H9 (cell line): ENCODE results near the gene PROKR1. TPM values are rescaled to one million over a fixed set of nuclear protein-coding genes. Genes with fewer than 3 reads are reported as not detected.

ENCODE experiments used
- DNase-seq: peaks from one replicate; pipeline ENCODE4 v3.0.0-alpha.2; 2017
- H2AFZ ChIP-seq: one replicate; pipeline ENCODE4 v1.6.1; 2013; ENCODE audit warnings: mild to moderate bottlenecking, low read length, control low read depth, moderate library complexity
- H2AK5ac ChIP-seq: 2 replicates; pipeline ENCODE4 v1.6.1; 2013; ENCODE audit warnings: low read length, control low read depth, mixed read lengths; ENCODE audit not compliant: insufficient read length
- H2BK120ac ChIP-seq: one replicate; pipeline ENCODE4 v1.6.1; 2013; ENCODE audit warnings: low read depth, mild to moderate bottlenecking, low read length, control low read depth, inconsistent platforms; ENCODE audit not compliant: poor library complexity, severe bottlenecking
- H2BK12ac ChIP-seq: 2 replicates; pipeline ENCODE4 v1.6.1; 2013; ENCODE audit warnings: low read length, control low read depth, mixed read lengths, low read depth; ENCODE audit not compliant: insufficient read length
- H2BK15ac ChIP-seq: 2 replicates; pipeline ENCODE4 v1.6.1; 2013; ENCODE audit warnings: low read depth, low read length, control low read depth
- H2BK20ac ChIP-seq: one replicate; pipeline ENCODE4 v1.6.1; 2013; ENCODE audit warnings: low read depth, mild to moderate bottlenecking, low read length, control low read depth, inconsistent platforms; ENCODE audit not compliant: poor library complexity, severe bottlenecking
- H2BK5ac ChIP-seq: 2 replicates; pipeline ENCODE4 v1.6.1; 2013; ENCODE audit warnings: low read length, control low read depth, mixed read lengths; ENCODE audit not compliant: insufficient read length
- H3K14ac ChIP-seq: 2 replicates; pipeline ENCODE4 v1.6.1; 2013; ENCODE audit warnings: low read length, control low read depth; ENCODE audit not compliant: insufficient read depth
- H3K18ac ChIP-seq: 2 replicates; pipeline ENCODE4 v1.6.1; 2013; ENCODE audit warnings: low read depth, mild to moderate bottlenecking, mixed read lengths, low read length, control low read depth; ENCODE audit not compliant: insufficient read length
- H3K23ac ChIP-seq: 2 replicates; pipeline ENCODE4 v1.6.1; 2013; ENCODE audit warnings: low read length, control low read depth, mixed read lengths, low read depth; ENCODE audit not compliant: insufficient read length
- H3K23me2 ChIP-seq: 2 replicates; pipeline ENCODE4 v1.6.1; 2013; ENCODE audit warnings: low read depth, mild to moderate bottlenecking, mixed read lengths, low read length, control low read depth; ENCODE audit not compliant: insufficient read length, poor library complexity, severe bottlenecking
- H3K27ac ChIP-seq: 2 replicates; pipeline ENCODE4 v1.5.1; 2013; ENCODE audit warnings: low read length, control low read depth, mixed read lengths, low read depth; ENCODE audit not compliant: insufficient read length
- H3K27me3 ChIP-seq: 2 replicates; pipeline ENCODE4 v1.6.1; 2013; ENCODE audit warnings: low read length, control low read depth, inconsistent platforms; ENCODE audit not compliant: insufficient read depth
- H3K4ac ChIP-seq: 2 replicates; pipeline ENCODE4 v1.6.1; 2013; ENCODE audit warnings: low read depth, mild to moderate bottlenecking, control low read depth, inconsistent platforms, low read length, moderate library complexity
- H3K4me1 ChIP-seq: 2 replicates; pipeline ENCODE4 v1.6.1; 2013; ENCODE audit warnings: low read length, control low read depth, inconsistent platforms; ENCODE audit not compliant: insufficient read depth
- H3K4me2 ChIP-seq: 2 replicates; pipeline ENCODE4 v1.6.1; 2013; ENCODE audit warnings: low read length, control low read depth, mixed read lengths; ENCODE audit not compliant: insufficient read length, insufficient read depth
- H3K56ac ChIP-seq: 2 replicates; pipeline ENCODE4 v1.6.1; 2013; ENCODE audit warnings: low read depth, mild to moderate bottlenecking, mixed read lengths, low read length, control low read depth; ENCODE audit not compliant: insufficient read length
- H3K79me1 ChIP-seq: 2 replicates; pipeline ENCODE4 v1.6.1; 2013; ENCODE audit warnings: low read depth, mild to moderate bottlenecking, moderate library complexity, low read length, control low read depth, inconsistent platforms; ENCODE audit not compliant: insufficient read depth, poor library complexity, severe bottlenecking
- H3K79me2 ChIP-seq: 2 replicates; pipeline ENCODE4 v1.6.1; 2013; ENCODE audit warnings: low read length, control low read depth, inconsistent platforms; ENCODE audit not compliant: insufficient read depth
- H3K9ac ChIP-seq: 2 replicates; pipeline ENCODE4 v1.6.1; 2013; ENCODE audit warnings: low read length, control low read depth, mixed read lengths; ENCODE audit not compliant: insufficient read length; ENCODE audit errors: extremely low read depth
- H3K9me3 ChIP-seq: one replicate; pipeline ENCODE4 v1.6.1; 2013; ENCODE audit warnings: low read depth, low read length, inconsistent platforms; ENCODE audit not compliant: control insufficient read depth
- H3T11ph ChIP-seq: one replicate; pipeline ENCODE4 v1.6.1; 2013; ENCODE audit warnings: mild to moderate bottlenecking, low read length, control low read depth, inconsistent platforms
- H4K20me1 ChIP-seq: one replicate; pipeline ENCODE4 v1.6.1; 2013; ENCODE audit not compliant: control insufficient read depth, insufficient read length, insufficient read depth
- H4K5ac ChIP-seq: 2 replicates; pipeline ENCODE4 v1.6.1; 2013; ENCODE audit warnings: low read depth, mild to moderate bottlenecking, mixed read lengths, low read length, control low read depth; ENCODE audit not compliant: insufficient read length
- H4K8ac ChIP-seq: replicated peaks from 2 replicates; pipeline ENCODE4 v1.6.1; 2013; ENCODE audit warnings: low read length, control low read depth, mixed read lengths, low read depth; ENCODE audit not compliant: insufficient read length
- H4K91ac ChIP-seq: 2 replicates; pipeline ENCODE4 v1.6.1; 2013; ENCODE audit warnings: low read depth, mild to moderate bottlenecking, moderate library complexity, mixed read lengths, low read length, control low read depth; ENCODE audit not compliant: insufficient read length
- H3K27ac Mint-ChIP-seq, 3 experiments: 2 replicates in 2 of 3; 3 replicates in 1 of 3; pipeline ENCODE4 v1.8.0; 2020 to 2021; ENCODE audit warnings: mixed read lengths in 3 of 3, mild to moderate bottlenecking in 1 of 3, moderate library complexity in 1 of 3
- H3K27me3 Mint-ChIP-seq: 2 replicates; pipeline ENCODE4 v1.8.0; 2021; ENCODE audit warnings: low read depth, mild to moderate bottlenecking, moderate library complexity, mixed read lengths
- H3K36me3 Mint-ChIP-seq, 3 experiments: 2 replicates in 2 of 3; 3 replicates in 1 of 3; pipeline ENCODE4 v1.8.0; 2020 to 2021; ENCODE audit warnings: low read depth in 3 of 3, mixed read lengths in 3 of 3; ENCODE audit not compliant: insufficient read depth in 1 of 3
- H3K4me1 Mint-ChIP-seq, 2 experiments: 2 replicates each; pipeline ENCODE4 v1.8.0; 2020; ENCODE audit warnings: mixed read lengths in 2 of 2
- H3K4me3 Mint-ChIP-seq, 2 experiments: 2 replicates in 1 of 2; 3 replicates in 1 of 2; pipeline ENCODE4 v1.8.0; 2020 to 2021; ENCODE audit warnings: mild to moderate bottlenecking in 2 of 2, mixed read lengths in 2 of 2, moderate library complexity in 1 of 2
- H3K9me3 Mint-ChIP-seq, 2 experiments: 2 replicates in 1 of 2; 3 replicates in 1 of 2; pipeline ENCODE4 v1.8.0; 2020; ENCODE audit warnings: mild to moderate bottlenecking in 2 of 2, mixed read lengths in 2 of 2, moderate library complexity in 1 of 2
- WGBS: extraction: QIAGEN DNeasy Blood & Tissue Kit; methylation state at CpG from one replicate; pipeline ENCODE4 v1.1.7; 2013; ENCODE audit warnings: missing lambda C conversion rate, low lambda C conversion rate, mixed read lengths; ENCODE audit not compliant: insufficient read length; ENCODE audit errors: extremely low coverage; 5-methylcytosine and 5-hydroxymethylcytosine counted together
- total RNA-seq: library from RNA; stranded (reverse); gene quantifications from 2 replicates; pipeline ENCODE4 v1.2.1, GENCODE V29; 2021
- TF ChIP-seq, protein P1 (sequence below): fragments of 200-600 bp; sonication (generic); conservative IDR thresholded peaks from 3 replicates; pipeline ENCODE4 v1.8.0; 2021; ENCODE audit warnings: antibody characterized with exemption, mild to moderate bottlenecking

PROKR1 gene
- total RNA-seq, 1 experiment from 2014 or later, result 1.5 TPM

DNA sequence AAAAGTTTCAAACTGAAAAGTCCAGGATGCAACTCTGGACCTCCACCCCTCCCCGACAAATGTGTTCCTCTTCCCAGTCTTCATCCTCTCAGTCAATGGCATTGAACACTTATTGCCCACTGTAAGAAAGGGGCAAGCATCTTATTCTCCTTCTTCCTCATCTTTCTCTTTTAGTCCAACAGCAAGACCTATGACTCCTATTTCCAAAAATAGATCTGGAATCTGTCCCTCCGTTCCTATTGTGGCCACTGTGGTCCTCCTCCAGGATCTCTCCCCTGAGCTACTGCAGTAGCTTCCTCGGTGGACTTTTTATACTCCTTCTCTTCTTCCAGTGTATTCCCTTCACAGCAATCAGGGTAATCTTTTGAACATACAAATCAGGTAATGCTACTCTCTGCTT lies 63.3 kb downstream of the PROKR1 start:
- H3K36me3 Mint-ChIP-seq, result 0 out of 7 replicates have a peak, but pooled peaks cover 0 to 1% (median 0%) of the 10 kb centered on the region in 3 experiments

More for the DNA sequence above, 63.3 kb downstream of the PROKR1 start:
- no peak overlapping the region for H3K4me3 Mint-ChIP-seq
- Histone ChIP-seq H3K79me2 (no peaks in the 10 kb centered on the region), H3T11ph (no peak overlapping the region), H3K18ac (no peak overlapping the region), H4K8ac (no peak overlapping the region), H2BK15ac (no peak overlapping the region), H2AK5ac (no peak overlapping the region), H2AFZ (no peak overlapping the region), H4K5ac (no peak overlapping the region), H3K79me1 (no peaks in the 10 kb centered on the region), H4K91ac (no peak overlapping the region), H3K14ac (no peak overlapping the region), H4K20me1 (no peaks in the 10 kb centered on the region), H3K4ac (no peak overlapping the region), H3K23me2 (no peaks in the 10 kb centered on the region), H3K4me2 (no peak overlapping the region), H3K9me3 (no peaks in the 10 kb centered on the region), H3K56ac (no peak overlapping the region), H3K9ac (no peak overlapping the region), H2BK120ac (no peak overlapping the region), H2BK20ac (no peak overlapping the region), H3K4me1 (no peaks in the 10 kb centered on the region), H2BK5ac (no peak overlapping the region), H3K23ac (no peak overlapping the region), H2BK12ac (no peak overlapping the region), H3K27me3 (no peaks in the 10 kb centered on the region), H3K27ac (no peak overlapping the region)
- H3K9me3 Mint-ChIP-seq, result no peaks in the 10 kb centered on the region
- no CpG with 5 or more reads among the region's 3 CpGs for WGBS
- H3K27ac Mint-ChIP-seq, result no peak overlapping the region
- TF ChIP-seq, protein P1, sequence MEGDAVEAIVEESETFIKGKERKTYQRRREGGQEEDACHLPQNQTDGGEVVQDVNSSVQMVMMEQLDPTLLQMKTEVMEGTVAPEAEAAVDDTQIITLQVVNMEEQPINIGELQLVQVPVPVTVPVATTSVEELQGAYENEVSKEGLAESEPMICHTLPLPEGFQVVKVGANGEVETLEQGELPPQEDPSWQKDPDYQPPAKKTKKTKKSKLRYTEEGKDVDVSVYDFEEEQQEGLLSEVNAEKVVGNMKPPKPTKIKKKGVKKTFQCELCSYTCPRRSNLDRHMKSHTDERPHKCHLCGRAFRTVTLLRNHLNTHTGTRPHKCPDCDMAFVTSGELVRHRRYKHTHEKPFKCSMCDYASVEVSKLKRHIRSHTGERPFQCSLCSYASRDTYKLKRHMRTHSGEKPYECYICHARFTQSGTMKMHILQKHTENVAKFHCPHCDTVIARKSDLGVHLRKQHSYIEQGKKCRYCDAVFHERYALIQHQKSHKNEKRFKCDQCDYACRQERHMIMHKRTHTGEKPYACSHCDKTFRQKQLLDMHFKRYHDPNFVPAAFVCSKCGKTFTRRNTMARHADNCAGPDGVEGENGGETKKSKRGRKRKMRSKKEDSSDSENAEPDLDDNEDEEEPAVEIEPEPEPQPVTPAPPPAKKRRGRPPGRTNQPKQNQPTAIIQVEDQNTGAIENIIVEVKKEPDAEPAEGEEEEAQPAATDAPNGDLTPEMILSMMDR, result no peak
- no peak for DNase-seq
- H3K27me3 Mint-ChIP-seq, result no peaks in the 10 kb centered on the region
- H3K4me1 Mint-ChIP-seq, result peaks cover 9 to 12% of the 10 kb centered on the region in 2 experiments

Other genes starting within 250 kb of the PROKR1 start
- gene FBXO48, start 176.3 kb upstream of the PROKR1 start, total RNA-seq, result 1.3 and 1.4 TPM in 2 replicates
- gene APLF, start 176.0 kb upstream of the PROKR1 start, total RNA-seq, result 3.6 and 3.7 TPM in 2 replicates
- 1.3 TPM in 2 replicates for gene ARHGAP25, start 91.2 kb downstream of the PROKR1 start, total RNA-seq
- not detected in 2 replicates for gene BMP10, start 227.8 kb downstream of the PROKR1 start, total RNA-seq